Measurements from ENCODE around the gene MIDN.

MIDN gene

GRCh38 chr19:1233115-1233667 lies 15.2 kb upstream of the MIDN start:
- no peak for DNase-seq

DNA sequence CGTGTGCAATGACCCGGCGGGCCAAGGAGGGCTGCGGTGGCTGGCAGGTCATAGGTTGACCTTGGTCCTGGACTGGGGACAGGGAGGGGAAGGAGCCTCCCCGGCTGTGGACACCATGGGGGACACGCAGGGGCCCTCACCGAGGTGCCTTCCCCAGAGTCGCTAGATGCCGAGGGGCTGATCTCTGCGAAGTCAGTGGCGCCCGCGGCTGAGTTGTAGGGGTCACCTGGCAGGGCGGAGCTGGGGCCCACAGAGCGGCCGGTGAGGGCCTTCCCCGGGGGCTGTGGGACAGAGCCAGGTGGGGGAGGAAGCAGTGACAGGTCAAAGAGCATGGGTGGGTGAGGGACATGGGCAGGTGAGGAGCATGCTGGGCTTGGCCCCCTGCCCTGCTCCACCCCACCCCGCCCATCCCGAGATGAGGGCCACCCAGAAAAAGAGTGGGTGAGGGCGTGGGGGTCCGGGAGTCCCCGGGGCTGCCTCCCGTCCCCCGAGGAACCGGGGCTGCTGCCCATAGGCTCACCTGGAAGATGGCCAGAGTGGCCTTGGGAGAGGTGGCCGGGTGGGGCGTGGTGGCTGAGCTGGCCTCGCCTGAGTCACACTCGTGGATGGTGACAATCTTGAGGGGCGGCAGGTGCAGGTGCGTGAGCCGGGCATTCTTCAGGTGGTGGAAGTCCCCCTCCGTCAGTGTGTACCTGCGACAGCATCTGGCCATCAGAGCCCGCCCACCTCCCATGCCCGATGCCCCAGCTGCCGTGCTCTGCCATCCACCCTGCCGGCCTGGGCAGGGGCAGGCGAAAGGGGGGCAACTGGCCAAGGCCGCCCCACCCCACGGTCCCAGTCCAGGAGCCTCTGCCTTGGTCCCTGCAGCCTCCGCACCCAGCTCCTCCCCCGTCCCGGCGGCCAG lies 14.1 kb upstream of the MIDN start:
- DNase-seq: no peak

- DNase-seq: no peak
Measured at GRCh38 chr19:1234955-1235380, 13.4 kb upstream of the MIDN start.

DNA sequence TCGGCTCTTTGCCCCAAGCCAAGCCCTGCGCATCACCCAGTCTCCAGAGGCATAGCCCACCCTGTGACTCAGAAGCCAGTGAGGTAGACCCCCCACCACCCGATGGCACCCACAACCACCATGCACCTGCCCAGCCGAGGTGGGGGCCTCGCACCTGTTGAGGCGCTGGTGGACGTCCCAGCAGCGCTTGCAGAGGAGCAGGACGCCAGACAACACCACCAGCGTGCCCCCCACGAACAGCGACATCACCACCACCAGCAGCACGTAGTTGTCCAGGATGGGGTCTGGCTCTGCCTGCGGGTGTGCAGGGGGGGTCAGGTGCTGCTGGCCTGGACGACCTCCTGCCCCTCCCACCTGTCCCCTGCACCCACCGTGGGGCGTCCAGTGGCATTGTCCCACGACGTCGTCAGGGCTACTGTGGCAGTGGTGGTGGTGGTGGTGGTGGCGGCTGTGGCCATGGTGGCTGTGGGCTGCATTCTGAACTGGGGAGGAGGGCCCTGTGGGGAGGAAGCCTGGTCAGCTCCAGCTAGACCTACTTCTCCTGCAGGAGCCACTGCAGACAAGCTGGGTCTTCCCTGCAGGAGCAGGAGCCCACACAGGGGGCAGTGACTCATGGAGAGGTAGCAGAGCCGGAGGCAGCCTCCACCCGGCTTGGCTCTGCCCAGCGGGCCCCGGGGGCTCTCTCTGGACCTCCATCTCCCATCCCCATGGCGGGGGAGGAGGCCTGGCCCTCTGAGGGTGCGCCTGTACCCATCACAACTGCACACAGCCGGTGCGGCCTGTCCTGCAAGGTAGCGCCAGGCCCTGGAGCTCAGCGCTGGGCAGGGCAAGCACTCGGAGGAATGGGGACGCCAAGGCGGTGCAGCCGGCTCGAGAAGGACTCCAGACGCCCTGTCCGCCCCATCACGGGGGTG lies 12.5 kb upstream of the MIDN start:
- peak in 1 of 2 experiments; percentile 43 for DNase-seq

- no peak for DNase-seq
Measured at GRCh38 chr19:1236576-1236975, 11.8 kb upstream of the MIDN start.

DNA sequence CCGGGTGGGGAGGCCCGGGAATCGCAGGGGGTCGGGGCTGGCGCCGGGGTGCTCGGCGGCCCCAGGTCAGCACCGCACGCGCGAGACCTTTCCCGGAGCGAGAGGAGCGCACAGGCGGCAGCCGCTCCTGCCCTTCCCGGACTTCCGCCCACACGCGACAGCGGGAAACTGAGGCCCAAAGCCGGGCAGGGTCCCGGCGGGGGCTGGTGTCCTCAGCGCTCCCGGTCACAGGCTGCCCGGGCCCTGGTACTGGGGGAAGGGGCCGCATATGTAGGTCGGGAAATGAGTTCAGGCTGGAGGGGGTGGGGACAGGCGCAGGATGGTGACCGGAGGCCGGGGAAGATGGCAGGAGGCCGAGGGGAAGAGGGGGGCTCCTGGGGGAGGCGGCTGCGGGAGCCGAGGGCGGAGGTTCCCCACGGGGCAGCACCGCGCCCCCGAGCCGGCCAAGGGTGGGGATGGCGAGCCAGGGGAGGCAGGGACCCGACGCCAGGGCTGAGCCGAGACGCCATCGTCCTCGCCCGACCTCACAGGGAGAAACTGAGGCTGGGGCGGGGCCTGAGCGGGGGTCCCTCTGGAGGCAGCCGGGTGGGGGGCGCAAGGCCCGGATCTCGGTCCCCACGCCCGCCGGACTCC lies 11.2 kb upstream of the MIDN start:
- peak in 1 of 2 experiments; percentile 29 for DNase-seq

DNA sequence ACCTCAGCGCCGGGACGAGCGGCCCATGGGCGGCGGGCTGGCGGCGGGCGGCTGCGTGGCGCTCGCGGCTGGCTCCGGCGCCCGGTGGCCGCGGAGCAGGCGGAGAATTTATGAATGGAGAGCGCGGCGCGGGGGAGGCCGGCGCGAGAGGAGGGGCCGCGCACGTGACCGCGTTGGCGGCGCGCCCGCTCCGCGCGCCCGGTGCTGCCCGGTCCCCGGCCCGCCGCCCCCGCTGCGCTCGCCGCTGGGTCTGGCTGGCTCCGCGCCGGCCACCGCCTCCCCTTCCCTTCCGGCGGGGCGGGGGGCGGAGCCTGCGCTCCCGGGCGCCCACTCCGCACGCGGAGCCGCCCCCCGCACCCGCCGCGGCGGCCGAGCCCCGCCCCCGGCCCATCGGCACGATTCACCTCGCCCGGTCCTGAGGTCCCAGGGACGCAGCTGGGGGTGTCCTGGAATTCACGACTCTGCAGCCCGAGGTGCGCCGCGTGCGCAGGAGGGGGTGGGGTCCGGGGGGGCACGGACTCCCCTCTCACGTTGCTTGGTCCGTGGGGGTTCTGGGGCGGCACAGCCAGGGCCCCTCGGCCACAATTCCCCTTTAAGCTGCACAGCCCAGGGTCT lies 10.5 kb upstream of the MIDN start, which contains the start of gene CBARP:
TSS of gene CBARP (minus strand) at position 252 of the 615 bp plus-strand sequence. CDS start 1,905 bp downstream, outside the sequence.
- DNase-seq: peak in 1 of 2 experiments; percentile 56

DNA sequence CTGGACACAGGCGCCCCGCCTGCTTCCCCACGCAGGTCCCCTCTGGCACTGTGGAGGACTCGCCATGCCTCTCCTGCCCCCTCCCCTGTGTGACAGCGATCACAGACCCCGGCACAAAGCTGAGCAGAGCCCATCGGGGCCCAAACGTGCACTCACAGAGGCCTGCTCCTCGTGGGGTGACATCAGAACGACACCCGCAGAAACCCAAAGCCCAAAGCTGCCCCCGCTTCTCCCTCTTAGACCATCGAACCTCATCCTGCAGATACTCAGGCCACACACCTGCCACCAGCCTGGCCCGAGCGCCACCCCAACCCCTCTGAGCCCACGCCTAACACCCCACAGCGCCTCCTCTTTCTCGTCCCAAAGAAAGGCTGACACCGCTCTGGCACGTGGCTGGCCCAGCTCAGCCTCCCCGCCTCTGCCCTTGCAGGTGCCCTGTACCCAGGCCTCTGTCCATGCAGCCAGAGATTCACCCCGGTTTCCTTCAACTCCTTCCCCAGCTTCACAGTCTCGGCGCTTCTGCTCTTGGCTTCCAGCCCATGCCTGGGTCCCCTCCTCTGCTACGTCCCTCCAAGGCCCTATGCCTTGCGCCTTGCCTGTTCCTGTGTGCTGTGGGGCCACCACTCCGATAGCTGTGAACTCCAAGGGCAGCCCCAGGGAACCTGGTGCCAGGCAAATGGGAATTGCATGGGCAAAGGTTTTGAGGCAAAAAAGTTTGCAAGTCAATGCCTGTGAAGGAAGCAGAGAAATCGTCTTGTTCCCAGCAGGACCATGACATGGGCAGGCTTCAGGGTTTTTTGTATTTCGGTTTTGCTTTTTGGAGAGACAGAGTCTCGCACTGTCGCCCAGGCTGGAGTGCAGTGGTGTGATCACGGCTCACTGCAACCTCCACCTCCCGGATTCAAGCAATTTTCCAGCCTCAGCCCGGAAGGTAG lies 9.7 kb upstream of the MIDN start:
- no peak for DNase-seq

DNA sequence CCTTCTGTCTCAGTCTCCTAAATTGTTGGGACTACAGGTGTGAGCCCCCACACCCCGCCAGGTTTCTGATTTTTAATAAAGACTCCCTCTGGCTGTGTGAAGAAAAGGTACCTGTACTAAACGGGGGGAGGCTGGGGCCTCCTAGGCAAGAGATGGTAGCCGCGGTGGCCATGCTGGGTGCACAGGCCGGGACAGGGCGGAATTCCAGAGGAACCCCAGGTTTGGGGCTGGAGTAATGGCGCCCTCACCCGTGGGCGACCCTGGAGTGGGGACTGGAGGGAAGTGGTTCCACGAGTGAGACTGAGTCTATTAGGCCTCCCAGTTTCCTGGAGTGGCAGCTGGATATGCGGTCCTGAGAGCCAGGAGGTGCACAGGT lies 9.0 kb upstream of the MIDN start:
- no peak for DNase-seq

DNA sequence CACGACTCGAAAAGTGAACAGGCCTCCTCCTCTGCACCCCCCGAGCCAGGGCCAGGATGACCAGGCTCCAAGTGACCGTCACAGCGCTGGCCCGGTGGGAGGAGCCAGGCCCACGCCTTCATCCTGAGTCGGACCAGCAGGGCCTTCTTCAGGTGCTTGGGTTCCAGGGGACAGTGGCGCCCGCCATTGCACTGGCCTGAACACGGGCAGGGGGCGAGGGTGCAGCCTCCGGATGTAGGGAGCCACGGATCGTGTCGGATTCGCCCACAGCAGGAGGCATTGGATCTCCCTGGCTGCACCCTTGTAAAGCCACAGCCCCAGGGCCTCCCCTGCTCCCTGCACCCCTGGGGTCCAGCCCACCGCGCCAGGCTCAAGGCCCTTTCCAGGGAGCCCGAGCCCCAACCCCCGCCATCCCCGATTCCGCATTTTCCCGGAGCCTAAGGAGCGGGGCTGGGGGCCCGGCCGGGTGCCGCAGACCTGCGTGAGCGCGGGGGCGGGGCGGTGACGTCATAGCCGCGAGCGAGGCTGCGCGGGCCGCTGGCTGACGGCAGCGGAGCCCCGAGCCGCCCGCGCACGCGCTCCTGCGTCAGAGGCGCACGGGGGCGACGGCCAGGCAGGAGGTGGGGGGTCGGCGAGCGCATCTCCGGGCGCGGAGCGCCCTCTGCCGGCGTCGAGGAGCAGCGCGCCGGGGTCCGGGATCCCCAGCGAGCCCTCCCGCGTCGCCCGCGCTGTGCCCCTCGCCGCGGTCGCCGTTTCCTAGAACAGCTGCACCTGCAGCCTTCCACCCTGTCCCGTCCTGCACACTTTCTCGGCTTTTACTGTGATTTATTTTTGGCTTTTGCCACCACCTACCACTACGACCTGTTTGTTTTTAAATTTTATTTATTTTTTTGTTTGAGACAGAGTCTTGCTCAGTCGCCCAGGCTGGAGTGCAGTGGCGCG lies 8.3 kb upstream of the MIDN start:
- DNase-seq: peak in 1 of 2 experiments; percentile 90

DNA sequence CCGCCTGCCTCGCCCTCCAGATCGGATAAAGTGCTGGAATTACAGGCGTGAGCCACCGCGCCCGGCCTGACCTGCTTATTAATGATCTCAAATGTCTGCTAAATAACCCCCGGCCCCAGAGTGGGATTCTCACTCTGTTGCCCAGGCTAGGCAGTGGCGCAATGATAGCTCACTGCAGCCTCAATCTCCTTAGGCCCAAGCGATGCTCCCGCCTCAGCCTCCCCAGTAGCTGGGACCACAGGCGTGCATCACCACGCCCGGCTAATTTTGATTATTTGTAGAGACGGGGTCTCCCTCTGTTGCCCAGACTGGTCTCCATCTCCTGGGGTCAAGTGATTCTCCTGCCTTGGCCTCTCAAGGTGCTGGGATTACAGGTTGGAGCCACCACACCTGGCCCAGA lies 7.5 kb upstream of the MIDN start:
- no peak for DNase-seq

GRCh38 chr19:1241417-1242095 lies 6.8 kb upstream of the MIDN start, which contains the start of gene ATP5F1D:
ATP5F1D (plus strand) TSS chr19:1241751; CDS start chr19:1241851, 100 bp downstream.
- DNase-seq: peak; percentile 63 to 93

DNA sequence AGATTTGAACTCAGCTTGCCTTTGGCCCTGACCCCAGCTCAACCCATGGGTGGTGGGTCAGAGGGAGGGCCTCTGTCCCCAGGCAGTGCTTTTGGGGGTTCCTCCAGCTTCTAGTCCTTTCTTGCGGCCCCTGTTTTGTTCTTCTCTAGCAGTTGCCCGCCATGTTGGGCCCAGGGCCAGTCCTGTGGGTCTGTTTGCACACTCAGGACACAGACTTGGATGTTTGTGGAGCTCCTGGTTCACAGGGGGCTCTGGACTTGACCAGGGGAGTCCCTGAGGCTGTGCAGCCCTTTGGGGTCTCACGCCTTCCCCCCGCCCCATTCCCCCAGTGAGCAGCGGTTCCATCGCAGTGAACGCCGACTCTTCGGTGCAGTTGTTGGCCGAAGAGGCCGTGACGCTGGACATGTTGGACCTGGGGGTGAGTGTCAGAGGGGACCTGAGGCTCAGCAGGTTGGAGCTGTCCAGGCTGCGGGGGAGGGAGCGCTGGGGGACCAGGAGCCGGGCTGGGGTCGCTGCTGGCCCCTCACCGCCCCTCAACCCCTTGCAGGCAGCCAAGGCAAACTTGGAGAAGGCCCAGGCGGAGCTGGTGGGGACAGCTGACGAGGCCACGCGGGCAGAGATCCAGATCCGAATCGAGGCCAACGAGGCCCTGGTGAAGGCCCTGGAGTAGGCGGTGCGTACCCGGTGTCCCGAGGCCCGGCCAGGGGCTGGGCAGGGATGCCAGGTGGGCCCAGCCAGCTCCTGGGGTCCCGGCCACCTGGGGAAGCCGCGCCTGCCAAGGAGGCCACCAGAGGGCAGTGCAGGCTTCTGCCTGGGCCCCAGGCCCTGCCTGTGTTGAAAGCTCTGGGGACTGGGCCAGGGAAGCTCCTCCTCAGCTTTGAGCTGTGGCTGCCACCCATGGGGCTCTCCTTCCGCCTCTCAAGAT lies 4.4 kb upstream of the MIDN start:
- DNase-seq: peak in 1 of 2 experiments; percentile 85

- no peak for DNase-seq
Measured at GRCh38 chr19:1244693-1245451, 3.5 kb upstream of the MIDN start.

GRCh38 chr19:1245494-1246264 lies 2.7 kb upstream of the MIDN start:
- DNase-seq: no peak
